OCI-M1 (cell line): ENCODE results near the gene DSE.
A peak's percentile ranks its signal among the peaks of the same experiment; 100 is the strongest.

Experiments
- DNase-seq: peaks from one replicate; lab custom pipeline; 2025; lab: John Stamatoyannopoulos, UW

Gene DSE

GRCh38 chr6:116447052-116447451, 76.3 kb downstream of the DSE start:
- DNase-seq: no peak

DNA sequence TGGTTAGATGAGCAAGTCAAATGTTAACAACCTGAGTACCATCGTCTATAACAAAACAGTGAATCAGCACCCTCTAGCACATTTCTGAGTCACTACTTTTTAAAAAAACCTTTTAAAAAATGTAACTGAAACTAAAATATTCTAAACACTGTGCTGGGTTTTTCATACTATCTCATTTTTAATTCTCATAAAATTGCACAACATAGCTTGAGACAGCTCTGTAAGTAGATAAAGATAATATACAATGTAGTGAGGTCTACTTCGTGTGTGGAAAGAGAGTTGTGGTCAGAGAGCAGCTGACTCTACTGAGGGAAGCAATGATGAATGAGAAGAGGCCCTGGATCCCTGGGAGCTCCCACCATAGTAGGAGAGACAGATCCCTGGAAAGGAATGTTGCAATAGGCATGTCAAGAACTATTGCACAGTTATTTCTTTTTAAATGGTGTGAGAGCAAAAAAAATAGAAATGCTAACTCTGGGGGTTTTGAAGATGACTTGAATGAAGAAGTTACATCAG, 76.8 kb downstream of the DSE start:
- DNase-seq: peak; percentile 97

GRCh38 chr6:116449565-116449964, 78.8 kb downstream of the DSE start:
- peak; percentile 46 for DNase-seq

GRCh38 chr6:116450185-116450710, 79.5 kb downstream of the DSE start:
- DNase-seq: no peak

DNA sequence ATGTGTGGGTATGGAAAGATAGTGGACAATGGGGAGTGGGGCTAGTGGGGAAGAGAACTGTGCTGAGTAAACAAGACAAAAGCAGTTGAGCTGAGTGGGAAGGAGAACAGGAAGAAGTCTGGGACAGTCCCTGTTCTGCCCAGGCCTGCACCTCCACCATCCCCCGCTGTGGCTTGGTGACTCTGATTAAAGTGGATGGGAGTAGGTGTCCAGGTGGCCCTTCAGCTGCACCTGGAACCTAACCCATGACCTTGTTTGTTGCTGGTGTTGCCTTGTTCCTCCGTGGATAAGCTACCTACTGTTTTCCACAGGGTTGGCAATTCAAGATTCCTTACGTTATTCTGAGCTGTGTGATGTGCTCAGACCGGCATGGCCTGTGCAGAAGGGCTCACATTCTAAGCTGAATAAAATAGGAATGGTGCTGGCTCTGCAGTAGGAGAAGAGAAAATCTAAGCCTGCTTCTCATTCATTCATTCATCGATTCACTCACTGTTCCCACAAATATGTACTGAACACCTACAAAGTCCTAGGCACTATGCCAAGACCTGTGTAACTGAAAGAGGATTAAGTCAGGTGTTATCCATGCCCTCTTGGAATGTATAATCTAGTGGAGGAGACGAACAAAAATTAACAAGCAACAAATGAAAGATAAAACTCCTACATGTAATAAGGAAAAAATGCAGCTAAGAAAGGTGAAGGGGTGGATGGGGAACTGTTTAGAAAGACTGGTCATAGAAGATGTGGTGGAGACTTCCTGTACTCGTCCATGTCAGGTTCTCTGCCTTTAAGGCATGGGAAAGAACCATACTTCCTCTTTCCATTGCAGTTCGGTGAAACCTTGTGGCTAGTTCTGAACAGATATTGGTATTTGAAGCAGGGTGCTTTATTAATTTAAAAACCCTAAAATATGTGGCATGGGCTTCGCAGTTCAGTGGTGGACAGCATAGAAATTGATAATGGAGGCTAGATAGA, 80.3 kb downstream of the DSE start:
- DNase-seq: peak; percentile 88

GRCh38 chr6:116451916-116452315, 81.2 kb downstream of the DSE start:
- peak; percentile 67 for DNase-seq

DNA sequence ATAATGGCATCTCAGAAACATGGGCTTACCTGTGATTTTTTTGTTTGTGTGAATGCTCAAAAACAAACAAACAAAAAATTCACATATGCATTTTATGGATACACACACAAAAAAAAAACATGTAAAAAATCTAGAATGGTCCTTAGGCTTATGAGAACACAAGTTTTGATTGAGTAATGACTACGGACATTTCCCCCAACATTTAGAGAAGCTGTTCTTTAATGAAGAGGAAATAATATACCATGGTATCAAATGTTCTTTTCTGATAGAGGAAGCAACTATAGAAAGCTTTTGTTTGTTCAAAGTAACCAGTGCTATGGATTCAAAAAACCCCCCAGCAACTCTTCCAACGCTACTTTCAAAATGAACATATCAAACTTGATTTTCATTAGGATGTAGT, 81.8 kb downstream of the DSE start:
- no peak for DNase-seq

- no peak for DNase-seq
Measured at GRCh38 chr6:116456106-116456505, 85.4 kb downstream of the DSE start.

- peak; percentile 91 for DNase-seq
Measured at GRCh38 chr6:116456927-116457326, 86.2 kb downstream of the DSE start.

DNA sequence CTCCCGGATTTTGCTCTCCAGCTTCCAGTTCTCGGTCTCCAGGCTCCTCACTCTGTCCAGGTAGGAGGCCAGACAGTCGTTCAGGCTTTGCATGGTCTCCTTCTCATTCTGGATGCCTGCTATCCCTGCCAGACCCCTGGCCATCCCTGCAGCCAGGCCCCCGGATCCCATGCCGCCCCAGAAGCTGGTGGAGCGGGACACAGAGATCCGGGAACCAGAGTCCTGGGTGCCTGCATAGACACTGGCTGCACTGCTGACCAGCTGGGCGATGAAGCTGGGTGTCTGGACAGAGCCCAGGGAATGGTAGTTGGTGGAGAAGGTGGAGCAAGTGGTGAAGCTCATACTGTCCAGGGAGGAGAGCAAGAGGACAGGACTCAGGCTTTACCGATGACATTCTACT, 87.5 kb downstream of the DSE start:
- no peak for DNase-seq

DNA sequence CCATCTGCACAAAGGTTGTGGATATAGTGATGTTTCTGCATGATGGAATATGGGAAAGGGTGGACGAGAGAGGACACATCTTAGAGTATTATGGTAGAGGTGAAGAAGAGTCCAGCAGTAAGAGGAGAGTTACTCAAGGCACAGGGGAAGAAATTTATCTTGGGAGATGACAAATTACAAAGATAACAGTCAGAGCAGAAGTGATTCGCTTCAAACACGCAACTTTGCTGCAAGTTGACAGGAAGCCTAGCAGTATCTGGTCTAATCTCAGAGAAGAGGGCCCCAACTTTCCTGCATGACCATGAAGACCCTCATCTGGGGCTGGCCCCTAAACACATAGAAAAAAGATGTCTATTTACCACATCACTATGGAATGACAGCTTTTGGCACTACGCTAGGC, 89.2 kb downstream of the DSE start:
- no peak for DNase-seq

DNA sequence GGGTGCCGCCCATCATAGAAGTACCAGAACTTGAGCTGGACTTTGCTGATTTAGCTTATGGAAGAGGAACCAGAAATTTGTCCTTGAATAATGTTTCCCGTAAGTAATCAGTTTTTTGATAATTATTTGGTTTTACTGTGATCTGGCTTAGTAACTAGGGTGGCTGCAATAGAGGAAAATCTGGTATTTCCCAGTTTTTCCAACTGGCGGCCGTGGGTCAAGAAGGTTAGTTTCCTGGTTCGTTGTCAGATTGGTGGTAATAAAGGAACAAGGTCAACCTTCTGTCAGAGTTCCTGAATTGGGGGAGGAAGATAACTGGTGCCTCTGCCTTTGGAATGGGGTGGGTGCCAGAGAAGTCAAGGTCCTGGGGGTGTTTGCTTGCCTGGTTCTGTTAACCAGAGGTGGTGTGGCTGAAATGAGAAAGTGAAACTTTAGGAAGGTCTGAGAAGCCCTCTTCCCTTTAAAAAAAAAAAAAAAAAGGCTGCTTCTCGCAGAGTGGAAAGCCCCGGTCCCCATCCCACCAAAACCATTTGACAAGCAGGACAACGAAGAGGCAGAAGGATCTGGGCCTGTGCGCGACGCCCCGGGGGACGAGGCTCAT, 90.7 kb downstream of the DSE start, which contains the start of gene CALHM6:
TSS of gene CALHM6 (plus strand) at position 45 of the 601 bp plus-strand sequence. CDS start at position 600, 555 bp downstream.
- peak; percentile 54 for DNase-seq

- peak; percentile 71 for DNase-seq
Measured at GRCh38 chr6:116461932-116462885, 91.5 kb downstream of the DSE start.

GRCh38 chr6:116463301-116463700, 92.6 kb downstream of the DSE start:
- peak; percentile 43 for DNase-seq

DNA sequence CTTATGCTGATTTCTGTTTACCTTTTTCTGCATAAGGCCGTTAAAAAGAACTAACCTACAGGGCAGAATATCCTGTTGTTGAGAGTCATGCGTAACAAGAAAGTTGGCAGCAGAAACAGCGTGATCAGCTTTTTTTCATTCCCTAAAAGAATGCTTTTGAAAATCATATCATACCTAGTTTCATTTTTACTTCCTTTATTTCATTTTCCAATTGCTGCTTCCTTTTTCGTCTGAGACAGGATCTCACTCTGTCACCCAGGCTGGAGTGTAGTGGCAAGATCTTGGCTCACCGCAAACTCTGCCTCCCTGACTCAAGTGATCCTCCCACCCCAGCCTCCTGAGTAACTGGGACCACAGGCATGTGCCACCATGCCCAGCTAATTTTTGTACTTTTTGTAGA, 94.5 kb downstream of the DSE start:
- DNase-seq: peak; percentile 90

DNA sequence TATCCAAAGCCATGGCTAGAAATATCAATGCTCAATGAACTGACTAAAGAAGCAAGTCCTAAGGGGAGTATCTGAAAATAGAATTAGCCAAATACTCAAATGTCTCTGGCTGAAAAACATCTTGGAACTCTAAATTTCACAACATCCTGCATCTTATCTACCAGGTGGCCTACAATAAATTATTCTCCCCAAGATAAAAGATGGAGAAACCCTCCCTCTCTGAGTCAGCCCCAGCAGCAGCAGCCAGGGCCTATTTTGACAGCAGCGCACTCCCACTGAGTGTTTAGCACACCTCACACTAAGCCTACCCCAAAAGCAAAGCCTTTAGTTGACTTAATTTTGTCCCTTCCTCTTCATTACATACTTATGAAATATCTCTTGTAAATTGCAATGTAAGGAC, 96.3 kb downstream of the DSE start:
- DNase-seq: peak; percentile 55

DNA sequence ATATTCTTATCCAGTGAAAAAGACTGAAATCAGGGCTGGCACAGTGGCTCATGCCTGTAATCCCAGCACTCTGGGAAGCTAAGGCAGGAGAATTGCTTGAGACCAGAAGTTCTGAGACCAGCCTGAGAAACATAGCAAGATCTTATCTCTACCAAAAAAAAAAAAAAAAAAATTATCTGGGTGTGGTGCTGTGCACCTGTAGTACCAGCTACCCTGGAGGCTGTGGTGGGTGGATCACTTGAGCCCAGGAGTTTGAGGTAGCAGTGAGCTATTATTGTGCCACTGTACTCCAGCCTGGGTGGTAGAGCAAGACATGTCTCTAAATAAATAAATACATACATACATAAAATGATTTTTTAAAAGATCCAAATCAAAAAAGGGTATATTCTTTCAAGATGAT, 96.8 kb downstream of the DSE start:
- DNase-seq: peak; percentile 55

DNA sequence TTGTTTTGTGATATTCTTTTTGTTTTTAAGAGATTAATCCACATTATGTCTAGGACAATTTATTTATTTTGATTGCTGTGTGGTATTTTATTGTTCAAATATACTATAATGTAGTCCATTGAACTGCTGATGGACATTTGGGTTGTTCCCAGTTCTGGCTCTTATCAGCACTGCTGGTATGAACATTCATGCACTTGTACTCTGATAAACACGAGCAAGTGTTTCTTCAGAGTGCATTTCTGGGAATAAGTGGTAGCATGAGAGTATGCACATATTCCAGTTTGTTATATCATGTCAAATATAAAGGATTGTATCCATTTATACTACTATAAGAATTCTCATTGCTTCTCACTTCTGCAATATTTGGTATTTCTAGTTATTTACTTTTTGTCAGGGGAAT, 97.5 kb downstream of the DSE start:
- DNase-seq: peak; percentile 89

- DNase-seq: peak; percentile 26
Measured at GRCh38 chr6:116471531-116471930, 100.8 kb downstream of the DSE start.

- DNase-seq: no peak
Measured at GRCh38 chr6:116472706-116473105, 102.0 kb downstream of the DSE start.

GRCh38 chr6:116475141-116475540, 104.4 kb downstream of the DSE start:
- peak; percentile 57 for DNase-seq
